Colonic mucosa (tissue), 4 donors: ENCODE data around the gene HNRNPR. TPM values are rescaled to one million over a fixed set of nuclear protein-coding genes. Genes with fewer than 3 reads are reported as not detected.
"Not testable (repeated sequence)": the region's sequence is repeated elsewhere in the genome, so short reads cannot be mapped to it uniquely, and the experiment has no call there.

Experiments
- DNase-seq: peaks from one replicate; pipeline ENCODE4 v3.0.0-alpha.2; 2020
- H3K27ac ChIP-seq: fragments of 200-600 bp; one replicate; pipeline ENCODE4 v1.8.0; 2021
- H3K27me3 ChIP-seq: fragments of 200-600 bp; one replicate; pipeline ENCODE4 v1.8.0; 2021
- H3K36me3 ChIP-seq: fragments of 200-600 bp; one replicate; pipeline ENCODE4 v1.8.0; 2021
- H3K4me1 ChIP-seq: fragments of 200-600 bp; one replicate; pipeline ENCODE4 v1.8.0; 2021; ENCODE audit warnings: mild to moderate bottlenecking
- H3K4me3 ChIP-seq: fragments of 200-600 bp; one replicate; pipeline ENCODE4 v1.8.0; 2021
- H3K9ac ChIP-seq, 2 donors: one replicate each; pipeline ENCODE4 v1.7.0; 2013; ENCODE audit warnings: control low read depth in 2 of 2, low read depth in 2 of 2, low read length in 2 of 2
- H3K9me3 ChIP-seq: fragments of 200-600 bp; one replicate; pipeline ENCODE4 v1.8.0; 2021
- CTCF ChIP-seq: fragments of 200-600 bp; IDR thresholded peaks from one replicate; pipeline ENCODE4 v1.8.0; 2022; ENCODE audit warnings: antibody characterized with exemption, mild to moderate bottlenecking
- intact Hi-C: fragments of 100-400 bp; cut with DNase I; formaldehyde crosslinking; loops from one replicate; pipeline ENCODE4 v1.14.1; 2022
- total RNA-seq, 2 donors: library from RNA; stranded (reverse); fragmentation: NEBNext Ultra II Directional in 1 of 2; extraction: Animal tissue kit (Norgen Biotek cat#: 25700) in 1 of 2; gene quantifications; one replicate each; pipeline ENCODE4 v1.2.1, GENCODE V29; 2021
- donor health status: healthy.
- donor health status: DM: no; HTN: no; CAD: no.
- donor health status: DM: no; HTN: no; CAD: no.

Gene HNRNPR
- total RNA-seq, 2 donors from 2014 or later = 103 to 165 TPM

GRCh38 chr1:23325393-23325792 is 18.7 kb downstream of the HNRNPR start:
- DNase-seq = no peak
- Histone ChIP-seq H3K27ac (no peak overlapping the region), H3K4me3 (no peak overlapping the region), H3K9ac (no peak overlapping the region), H3K27me3 (no peaks in the 10 kb centered on the region), H3K9me3 (no peaks in the 10 kb centered on the region), H3K4me1 (no peaks in the 10 kb centered on the region), H3K36me3 (peaks cover 6% of the 10 kb centered on the region)
- intact Hi-C loops = no loop called here
- TF ChIP-seq CTCF = no peak

- H3K9me3 ChIP-seq = no peaks in the 10 kb centered on the region
- H3K4me1 ChIP-seq = no peaks in the 10 kb centered on the region
- H3K4me3 ChIP-seq = no peak overlapping the region
- no peak overlapping the region for H3K9ac ChIP-seq
- intact Hi-C loops = no loop called here
- peaks cover 6% of the 10 kb centered on the region for H3K36me3 ChIP-seq
- no peak for DNase-seq
- no peaks in the 10 kb centered on the region for H3K27me3 ChIP-seq
- TF ChIP-seq CTCF = no peak
- no peak overlapping the region for H3K27ac ChIP-seq
Measured at GRCh38 chr1:23322770-23323169, 21.3 kb downstream of the HNRNPR start.

- intact Hi-C loops, H3K27ac ChIP-seq, DNase-seq, H3K9me3 ChIP-seq, H3K9ac ChIP-seq, H3K4me3 ChIP-seq, H3K27me3 ChIP-seq, H3K4me1 ChIP-seq: not testable (repeated sequence)
- H3K36me3 ChIP-seq = peaks cover 21% of the 10 kb centered on the region
Measured at GRCh38 chr1:23310280-23310679, 33.8 kb downstream of the HNRNPR start.

GRCh38 chr1:23304140-23304620 is 39.9 kb downstream of the HNRNPR start:
- H3K27me3 ChIP-seq = no peaks in the 10 kb centered on the region
- H3K27ac ChIP-seq = no peak overlapping the region
- intact Hi-C loops = no loop called here
- no peaks in the 10 kb centered on the region for H3K4me1 ChIP-seq
- no peak overlapping the region for H3K9ac ChIP-seq
- no peak for TF ChIP-seq CTCF
- no peak overlapping the region for H3K4me3 ChIP-seq
- DNase-seq = no peak
- peaks cover 2% of the 10 kb centered on the region for H3K36me3 ChIP-seq
- no peaks in the 10 kb centered on the region for H3K9me3 ChIP-seq

GRCh38 chr1:23303524-23303923 is 40.6 kb downstream of the HNRNPR start:
- no peaks in the 10 kb centered on the region for H3K27me3 ChIP-seq
- H3K9me3 ChIP-seq = no peaks in the 10 kb centered on the region
- no peak for TF ChIP-seq CTCF
- no peak overlapping the region for H3K9ac ChIP-seq
- no peak for DNase-seq
- intact Hi-C loops = no loop called here
- no peaks in the 10 kb centered on the region for H3K4me1 ChIP-seq
- no peaks in the 10 kb centered on the region for H3K36me3 ChIP-seq
- no peak overlapping the region for H3K27ac ChIP-seq
- H3K4me3 ChIP-seq = no peak overlapping the region

- intact Hi-C loops = no loop called here
- Histone ChIP-seq H3K4me1 (no peaks in the 10 kb centered on the region), H3K9me3 (no peaks in the 10 kb centered on the region), H3K4me3 (no peak overlapping the region), H3K9ac (no peak overlapping the region), H3K36me3 (no peaks in the 10 kb centered on the region), H3K27me3 (no peaks in the 10 kb centered on the region), H3K27ac (no peak overlapping the region)
- DNase-seq = no peak
- no peak for TF ChIP-seq CTCF
Measured at GRCh38 chr1:23296931-23297330, 47.2 kb downstream of the HNRNPR start.
